ENCODE data around the gene STXBP1. TPM values are rescaled to one million over a fixed set of nuclear protein-coding genes. Genes with fewer than 3 reads are reported as not detected.
A peak's percentile ranks its signal among the peaks of the same experiment; 100 is the strongest.

STXBP1 gene
- total and polyA plus RNA-seq, 2 donors (not counting 3 experiments of a cell fraction or from before 2014, with no cell fraction given): 18.8 to 51.3 TPM

DNA sequence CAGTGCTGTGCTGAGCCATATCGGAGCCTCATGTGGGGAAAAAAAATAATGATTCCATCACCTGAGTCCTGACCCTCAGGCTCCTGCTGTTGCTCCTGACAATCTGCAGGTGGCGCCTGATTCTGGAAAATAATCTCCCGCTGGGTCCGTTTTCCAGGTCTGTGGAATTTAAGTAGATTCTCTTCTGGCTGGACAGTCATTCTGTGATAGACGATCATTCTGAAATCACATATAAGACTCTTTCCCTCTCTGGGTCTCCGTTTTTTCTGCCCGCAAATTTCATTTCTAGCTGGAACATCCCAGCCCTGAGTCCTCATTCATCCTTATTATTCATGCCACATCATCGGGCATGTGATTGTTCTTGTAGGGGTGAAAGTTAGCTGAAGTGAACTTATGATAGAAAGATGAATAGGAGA, 22.1 kb upstream of the STXBP1 start:
- no peak overlapping the region for H3K4me2 ChIP-seq (ENCODE audit: insufficient read depth, low read length)

More for the DNA sequence above, 22.1 kb upstream of the STXBP1 start:
- dilution Hi-C loops (cut with MboI; ENCODE audit: extremely low pct_ligation_motif_present, low sequenced_read_pairs): no loop called here
- Histone ChIP-seq H2AFZ (ENCODE audit: low read depth, low read length) (no peak overlapping the region), H3K27ac (ENCODE audit: insufficient read depth, low read depth, low read length) (no peak overlapping the region), H3K4me1 (ENCODE audit: control insufficient read depth, extremely low read depth, insufficient read depth, low read length) (no peaks in the 10 kb centered on the region), H3K9me3 (replicated peaks; ENCODE audit: control insufficient read depth, insufficient read depth, low read length) (no peaks in the 10 kb centered on the region), H3K4me3 (replicated peaks in 1 of 3; ENCODE audit: insufficient read depth in 1 of 3, low read depth in 1 of 3, low read length in 3 of 3) (no peak overlapping the region), H3K27me3 (ENCODE audit: control insufficient read depth in 2 of 2, insufficient read depth in 2 of 2, low read length in 2 of 2) (no peaks in the 10 kb centered on the region), H3K36me3 (ENCODE audit: control insufficient read depth in 2 of 2, extremely low read depth in 1 of 2, insufficient read depth in 2 of 2, low read length in 2 of 2) (no peaks in the 10 kb centered on the region), H3K79me2 (ENCODE audit: control insufficient read depth, insufficient read depth, low read length) (no peaks in the 10 kb centered on the region), H3K9me1 (replicated peaks; ENCODE audit: control insufficient read depth, extremely low read depth, insufficient read depth, low read length) (no peaks in the 10 kb centered on the region), H3K9ac (replicated peaks; ENCODE audit: extremely low read depth, insufficient read depth, low read length) (no peak overlapping the region), H4K20me1 (replicated peaks; ENCODE audit: control insufficient read depth, extremely low read depth, insufficient read depth, low read length) (no peaks in the 10 kb centered on the region)
- FAIRE-seq (peak; percentile 95), DNase-seq (ENCODE audit: low read depth, low spot score) (peak; percentile 71)
- intact Hi-C loops (cut with micrococcal nuclease): loop anchor here (1.0 to 5.0 kb wide), 6 partner anchors 125 to 331 kb away; partner anchors contain the start of genes FPGS and PTRH1
- ChIA-PET POLR2A (no interaction called here), CTCF (interaction anchor here (0.6 to 7.4 kb wide), 27 partner anchors 11 to 334 kb away, joined by 3 to 96 read pairs (median 4); partner anchors contain the start of gene TOR2A)
- no TSS peak for BruUV-seq (replicated peaks)
- TF ChIP-seq JUN (IDR thresholded peaks at IDR 0.05; ENCODE audit: borderline replicate concordance, insufficient read depth, insufficient read length, low read depth) (no peak), EZH2 (IDR thresholded peaks at IDR 0.05; ENCODE audit: borderline replicate concordance, low read depth, low read length, severe bottlenecking) (no peak), FOS (IDR thresholded peaks at IDR 0.05; ENCODE audit: borderline replicate concordance, insufficient read depth, low read length) (no peak)
- TF ChIP-seq, protein P1, sequence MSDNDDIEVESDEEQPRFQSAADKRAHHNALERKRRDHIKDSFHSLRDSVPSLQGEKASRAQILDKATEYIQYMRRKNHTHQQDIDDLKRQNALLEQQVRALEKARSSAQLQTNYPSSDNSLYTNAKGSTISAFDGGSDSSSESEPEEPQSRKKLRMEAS (IDR thresholded peaks at IDR 0.05; ENCODE audit: insufficient read depth, insufficient read length): no peak
- TF ChIP-seq, protein P2, sequence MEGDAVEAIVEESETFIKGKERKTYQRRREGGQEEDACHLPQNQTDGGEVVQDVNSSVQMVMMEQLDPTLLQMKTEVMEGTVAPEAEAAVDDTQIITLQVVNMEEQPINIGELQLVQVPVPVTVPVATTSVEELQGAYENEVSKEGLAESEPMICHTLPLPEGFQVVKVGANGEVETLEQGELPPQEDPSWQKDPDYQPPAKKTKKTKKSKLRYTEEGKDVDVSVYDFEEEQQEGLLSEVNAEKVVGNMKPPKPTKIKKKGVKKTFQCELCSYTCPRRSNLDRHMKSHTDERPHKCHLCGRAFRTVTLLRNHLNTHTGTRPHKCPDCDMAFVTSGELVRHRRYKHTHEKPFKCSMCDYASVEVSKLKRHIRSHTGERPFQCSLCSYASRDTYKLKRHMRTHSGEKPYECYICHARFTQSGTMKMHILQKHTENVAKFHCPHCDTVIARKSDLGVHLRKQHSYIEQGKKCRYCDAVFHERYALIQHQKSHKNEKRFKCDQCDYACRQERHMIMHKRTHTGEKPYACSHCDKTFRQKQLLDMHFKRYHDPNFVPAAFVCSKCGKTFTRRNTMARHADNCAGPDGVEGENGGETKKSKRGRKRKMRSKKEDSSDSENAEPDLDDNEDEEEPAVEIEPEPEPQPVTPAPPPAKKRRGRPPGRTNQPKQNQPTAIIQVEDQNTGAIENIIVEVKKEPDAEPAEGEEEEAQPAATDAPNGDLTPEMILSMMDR (IDR thresholded peaks at IDR 0.05; ENCODE audit: extremely low read depth in 1 of 2, insufficient read depth in 1 of 2, low read depth in 1 of 2, low read length in 2 of 2): peak; percentile 79 to 80

Measured in endothelial cell of umbilical vein (primary cell).